Non-pigmented ciliary epithelial cell (primary cell): ENCODE results near the gene KIF3B.
A peak's percentile ranks its signal among the peaks of the same experiment; 100 is the strongest.
"Not testable (repeated sequence)": the region's sequence is repeated elsewhere in the genome, so short reads cannot be mapped to it uniquely, and the experiment has no call there.

ENCODE experiments used
- DNase-seq: peaks from one replicate; pipeline ENCODE4 v3.0.0-alpha.2; 2010; ENCODE audit warnings: low read depth

KIF3B gene

DNA sequence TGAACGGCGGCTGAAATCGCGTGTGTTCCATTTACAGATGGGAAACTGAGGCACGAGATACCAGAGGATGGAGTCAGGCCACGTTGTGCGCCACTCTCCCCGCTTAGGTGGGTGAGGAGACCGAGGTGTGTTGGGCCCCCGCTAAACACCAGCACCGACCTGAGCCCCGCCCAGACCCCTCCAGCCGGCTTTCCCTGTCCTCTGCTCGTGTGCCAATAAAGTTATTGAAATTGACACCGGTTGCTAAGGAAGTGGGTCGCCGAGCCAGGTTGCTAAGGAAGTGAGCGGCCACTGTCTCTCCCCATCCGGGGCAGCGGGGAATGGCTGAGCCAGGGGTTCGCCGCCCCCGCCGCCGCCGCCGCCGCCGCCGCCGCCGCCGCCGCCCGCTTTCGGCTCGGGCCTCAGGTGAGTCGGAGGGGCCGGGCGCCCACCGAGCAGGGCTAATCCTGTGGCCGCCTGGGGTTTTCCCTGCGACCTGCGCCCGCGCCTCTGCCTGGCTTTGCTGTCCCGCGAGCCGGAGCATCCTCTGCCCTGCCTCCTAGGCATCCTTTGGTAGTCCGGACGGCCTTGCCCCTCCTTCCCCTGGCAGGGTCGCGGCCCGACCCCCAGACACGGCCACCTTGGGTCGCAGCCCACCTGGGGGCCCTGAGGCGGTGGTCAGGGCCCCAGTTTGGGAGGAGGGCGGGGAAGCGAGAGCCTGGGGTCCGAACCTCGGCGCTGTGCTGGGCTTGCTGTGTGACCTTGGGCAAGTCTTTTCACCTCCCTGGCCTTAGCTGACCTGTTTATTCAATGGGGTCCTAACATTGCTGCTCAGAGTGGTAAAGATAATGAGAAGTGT, at the start of gene KIF3B:
KIF3B (plus strand) TSS at position 291 of the 838 bp plus-strand sequence. CDS start 32,127 bp downstream, outside the sequence.
- DNase-seq = peak; percentile 41

DNA sequence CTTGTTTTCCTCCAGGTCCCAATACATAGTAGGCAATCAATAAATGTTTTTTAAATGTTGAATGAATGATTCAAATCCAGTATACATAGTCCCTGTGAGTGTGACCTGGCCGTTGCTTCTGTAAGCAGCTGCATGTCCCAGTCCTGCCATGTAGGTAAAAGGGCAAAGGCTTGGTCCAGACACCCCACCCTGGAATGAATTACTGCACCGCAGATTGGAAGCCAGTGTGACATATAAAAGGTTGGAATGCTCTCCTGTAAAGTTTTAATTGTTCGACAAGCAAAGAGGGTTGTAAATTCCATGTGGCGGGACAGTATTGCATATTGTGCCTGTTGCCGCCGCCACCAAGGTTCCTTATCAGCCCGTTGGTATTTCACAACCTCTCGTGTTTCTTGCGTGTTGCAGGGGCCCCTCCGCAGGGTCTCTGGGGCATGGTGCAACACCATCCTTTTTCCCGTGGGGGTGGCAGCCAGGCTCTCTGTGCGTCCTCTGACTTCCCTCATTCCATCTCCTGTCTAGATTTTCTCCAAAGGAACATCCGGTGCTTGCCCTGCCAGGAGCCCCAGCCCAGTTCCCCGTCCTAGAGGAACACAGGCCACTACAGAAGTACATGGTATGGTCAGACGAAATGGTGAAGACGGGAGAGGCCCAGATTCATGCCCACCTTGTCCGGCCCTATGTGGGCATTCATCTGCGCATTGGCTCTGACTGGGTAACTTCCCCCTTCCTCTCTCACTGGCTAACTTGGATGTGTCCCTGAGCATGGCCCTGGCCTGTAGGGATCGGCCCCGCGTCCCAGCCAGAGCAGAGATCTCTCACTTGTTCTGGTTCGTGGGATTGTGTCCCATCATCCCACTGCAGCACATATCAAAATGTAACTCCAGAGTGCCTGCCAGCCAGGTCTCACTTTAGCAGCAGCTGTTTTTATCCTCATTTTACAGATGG, 49.4 kb upstream of the KIF3B start:
- DNase-seq = no peak

DNA sequence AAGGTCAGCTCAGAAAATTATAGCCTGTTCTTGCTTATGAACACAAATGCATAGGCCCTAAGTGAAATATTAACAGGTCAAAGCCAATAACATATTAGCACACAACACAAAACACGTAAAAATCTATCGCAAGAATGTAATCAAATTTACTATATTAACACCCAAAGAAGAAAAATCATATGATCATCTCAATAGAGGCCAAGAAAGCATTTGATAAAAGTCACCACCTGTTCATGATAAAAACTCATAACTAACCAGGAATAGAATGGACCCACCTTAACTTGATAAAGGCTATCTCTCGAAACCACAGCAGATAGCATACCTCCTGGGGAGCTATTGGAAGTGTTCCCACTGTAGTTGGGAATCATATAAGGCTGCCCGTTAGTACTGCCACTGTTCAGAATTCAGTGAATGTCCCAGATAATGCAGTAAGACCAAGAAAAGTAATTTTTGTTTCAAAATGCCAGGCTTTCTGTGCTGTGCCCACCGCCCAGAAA, 48.2 kb upstream of the KIF3B start:
- DNase-seq = no peak

DNA sequence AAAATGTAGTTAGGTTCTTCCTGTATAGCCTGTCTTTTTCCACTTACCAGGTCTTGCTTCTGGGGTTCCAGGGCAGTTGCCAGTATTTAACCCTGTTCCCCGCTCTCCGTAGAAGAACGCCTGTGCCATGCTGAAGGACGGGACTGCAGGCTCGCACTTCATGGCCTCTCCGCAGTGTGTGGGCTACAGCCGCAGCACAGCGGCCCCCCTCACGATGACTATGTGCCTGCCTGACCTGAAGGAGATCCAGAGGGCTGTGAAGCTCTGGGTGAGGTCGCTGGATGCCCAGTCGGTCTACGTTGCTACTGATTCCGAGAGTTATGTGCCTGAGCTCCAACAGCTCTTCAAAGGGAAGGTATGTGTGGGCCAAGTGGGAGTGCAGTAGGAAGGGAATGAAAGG, 46.7 kb upstream of the KIF3B start:
- no peak for DNase-seq

DNA sequence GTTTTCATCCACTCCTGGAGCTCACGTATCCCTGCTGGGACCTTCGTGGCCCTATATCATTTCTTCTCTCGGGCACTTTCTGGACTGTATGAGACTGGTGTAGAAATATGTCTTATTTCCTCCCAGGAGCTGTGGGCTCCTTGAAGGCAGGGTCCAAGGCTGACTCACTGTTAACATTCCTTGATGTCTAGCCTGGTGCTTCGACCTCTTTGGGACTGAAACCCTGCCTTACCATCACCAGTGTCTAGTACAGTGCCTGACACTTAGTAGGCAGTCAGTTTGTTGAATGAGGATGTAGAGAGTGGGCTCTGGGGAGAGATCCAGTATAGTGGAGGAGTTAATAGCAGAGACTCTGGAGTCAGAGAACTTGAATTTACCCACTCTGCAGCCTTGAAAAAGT, 46.2 kb upstream of the KIF3B start:
- DNase-seq = no peak

DNA sequence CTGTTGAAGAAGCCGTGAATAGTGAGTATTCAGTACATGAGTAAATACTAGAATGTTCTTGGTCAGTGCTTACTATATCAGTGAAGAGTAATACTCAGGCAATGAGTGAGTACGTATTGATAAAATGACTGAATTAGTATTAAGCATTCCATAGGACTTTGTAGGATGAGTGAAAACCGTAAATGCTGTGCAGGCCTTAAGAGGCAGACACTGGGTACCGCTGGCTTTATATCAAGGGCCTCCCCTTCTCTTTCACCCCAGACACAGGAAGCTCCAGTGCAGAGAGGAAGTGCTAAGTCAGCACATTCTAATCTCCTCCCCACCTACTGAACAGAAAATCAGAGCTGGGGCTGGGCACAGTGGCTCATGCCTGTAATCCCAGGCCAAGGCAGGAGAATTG, 45.6 kb upstream of the KIF3B start:
- no peak for DNase-seq

DNA sequence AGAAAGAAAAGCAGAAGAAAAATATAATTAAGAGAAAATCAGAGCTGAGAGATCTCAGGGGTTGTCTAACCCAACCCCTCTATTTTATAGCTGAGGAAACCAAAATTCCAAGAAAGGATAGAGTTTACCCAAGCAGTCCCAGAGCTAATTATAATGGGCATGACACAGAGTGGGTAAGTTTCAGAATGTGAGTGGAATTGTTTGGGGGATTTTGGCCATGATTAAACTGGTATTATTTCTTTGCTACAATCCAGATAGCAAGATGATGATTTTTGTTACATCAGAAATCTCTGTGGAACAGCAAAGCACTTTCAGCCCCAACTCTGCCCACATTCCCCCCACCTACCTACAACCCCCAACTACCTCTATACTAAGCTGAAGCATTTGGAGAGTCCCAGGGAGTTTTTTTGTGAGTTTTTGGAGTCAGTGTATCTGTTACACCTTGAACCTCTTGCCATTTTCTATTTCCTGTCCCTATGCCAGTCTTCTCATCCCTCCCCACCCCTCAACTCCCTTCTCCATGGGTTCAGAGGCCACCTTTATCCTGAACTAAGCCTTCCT, 45.0 kb upstream of the KIF3B start:
- DNase-seq = no peak

DNA sequence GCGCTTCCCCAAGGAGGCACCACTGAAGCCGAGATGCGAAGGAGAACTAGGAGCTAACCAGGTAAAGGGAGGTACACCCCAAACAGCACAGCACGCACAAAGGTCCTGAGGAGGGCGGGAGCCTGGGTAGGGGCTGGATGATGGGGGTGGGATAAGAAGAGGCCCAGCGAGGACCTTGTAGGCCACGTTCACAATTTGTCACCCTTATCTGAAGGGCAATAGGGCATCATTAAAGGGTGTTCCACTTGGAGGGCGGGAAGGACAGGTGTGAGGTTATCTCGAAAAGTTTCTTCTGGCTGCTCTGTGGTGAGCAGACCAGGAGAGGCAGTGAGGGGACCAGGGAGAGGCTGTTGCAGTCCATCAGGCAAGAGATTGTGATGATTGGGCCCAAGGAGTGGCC, 44.2 kb upstream of the KIF3B start:
- DNase-seq = no peak

DNA sequence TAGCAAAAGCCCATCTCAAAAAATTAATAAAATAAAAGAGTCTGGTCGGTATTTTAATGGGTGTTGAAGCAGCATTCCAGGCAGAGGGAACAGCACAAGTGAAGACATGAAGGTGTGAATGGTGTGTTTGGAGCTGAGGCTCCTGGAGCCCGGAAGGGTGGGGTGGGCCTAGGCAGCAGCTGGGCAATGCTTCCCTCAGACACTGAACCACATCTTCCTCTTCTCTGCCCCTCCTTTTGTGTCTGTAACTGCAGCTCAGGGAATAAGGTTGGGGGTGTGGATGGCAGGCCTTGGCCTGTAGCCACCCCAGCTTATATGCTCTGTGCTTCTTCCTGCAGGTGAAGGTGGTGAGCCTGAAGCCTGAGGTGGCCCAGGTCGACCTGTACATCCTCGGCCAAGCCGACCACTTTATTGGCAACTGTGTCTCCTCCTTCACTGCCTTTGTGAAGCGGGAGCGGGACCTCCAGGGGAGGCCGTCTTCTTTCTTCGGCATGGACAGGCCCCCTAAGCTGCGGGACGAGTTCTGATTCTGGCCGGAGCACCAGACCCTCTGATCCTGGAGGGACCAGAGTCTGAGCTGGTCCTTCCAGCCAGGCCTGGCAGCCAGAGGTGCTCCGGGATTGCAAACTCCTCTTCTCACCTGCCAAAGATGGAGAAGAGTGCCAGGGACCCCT, 43.2 kb upstream of the KIF3B start:
- no peak for DNase-seq

DNA sequence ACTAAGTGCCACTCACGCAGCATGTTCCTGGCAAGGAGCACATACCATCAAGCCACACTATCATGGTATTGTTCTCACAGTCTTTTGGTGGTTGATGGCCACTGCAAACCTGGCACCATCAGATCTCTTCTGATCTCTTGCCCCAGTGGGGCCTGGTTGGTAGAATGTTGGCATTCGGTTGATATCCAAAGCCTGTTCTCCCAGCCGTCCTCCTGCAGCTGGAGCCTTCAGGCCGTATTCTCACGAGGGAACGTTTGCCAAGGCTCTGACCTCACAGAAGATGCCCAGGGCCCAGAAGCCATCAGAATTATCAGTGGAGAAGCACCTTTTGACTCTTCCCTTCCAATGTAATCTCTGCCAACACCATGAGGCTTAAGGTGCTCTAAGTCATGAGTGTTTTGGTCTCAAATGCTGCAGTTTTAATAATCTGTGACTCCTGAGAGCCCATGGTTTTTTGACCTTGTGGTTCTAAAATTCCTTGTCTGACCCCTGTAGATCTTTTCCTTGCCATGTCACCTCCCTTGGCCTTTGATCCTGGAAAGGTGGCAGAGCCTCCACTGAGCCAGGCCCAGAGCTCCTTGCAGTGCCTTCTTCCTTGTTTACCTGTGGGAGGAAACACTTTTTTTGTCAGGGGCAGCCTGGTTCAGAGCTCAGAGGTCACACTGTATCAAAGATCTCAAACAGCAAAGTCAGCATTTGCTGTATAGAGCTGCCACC, 42.0 kb upstream of the KIF3B start:
- DNase-seq = no peak

DNA sequence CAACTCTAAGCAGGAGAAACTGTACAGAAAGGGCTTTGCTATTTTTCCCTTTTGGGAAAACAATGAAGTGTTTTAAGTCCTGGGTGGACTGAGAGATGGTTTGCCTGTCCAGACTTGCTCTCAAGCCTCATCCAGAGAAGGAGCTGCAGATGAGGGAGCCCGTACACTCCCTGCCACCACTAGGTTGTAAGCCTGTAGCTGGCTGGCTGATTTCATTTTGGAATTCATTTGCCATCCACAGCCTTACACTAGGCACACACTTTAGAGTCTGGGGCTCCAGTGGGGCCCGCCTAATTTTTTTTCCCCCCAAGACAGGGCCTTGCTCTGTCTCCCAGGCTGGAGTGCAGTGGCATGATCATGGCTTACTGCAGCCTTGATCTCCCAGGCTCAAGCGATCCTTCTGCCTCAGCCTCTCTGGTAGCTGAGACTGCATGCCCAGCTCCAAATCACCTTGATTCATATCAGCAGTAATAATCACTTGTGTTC, 41.4 kb upstream of the KIF3B start:
- no peak for DNase-seq

DNA sequence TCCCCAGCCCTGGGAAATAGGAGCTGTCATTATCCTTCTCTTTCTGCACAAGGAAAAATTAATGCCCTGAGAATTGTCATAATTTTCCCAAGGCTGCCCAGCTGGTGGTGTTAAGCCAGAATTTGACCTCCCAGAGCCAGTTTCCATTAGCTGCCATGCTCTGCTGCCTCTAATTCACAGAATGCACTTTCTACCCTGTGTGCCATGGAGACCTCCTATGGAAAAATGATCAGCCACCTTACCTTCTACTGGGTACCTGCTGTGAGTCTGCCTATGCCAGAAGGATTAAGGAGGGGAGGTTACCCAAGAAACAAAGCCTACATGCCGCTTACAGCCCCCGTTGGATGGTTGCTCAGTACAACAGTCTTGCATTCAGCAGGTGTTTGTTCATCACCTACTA, 40.6 kb upstream of the KIF3B start:
- no peak for DNase-seq

DNA sequence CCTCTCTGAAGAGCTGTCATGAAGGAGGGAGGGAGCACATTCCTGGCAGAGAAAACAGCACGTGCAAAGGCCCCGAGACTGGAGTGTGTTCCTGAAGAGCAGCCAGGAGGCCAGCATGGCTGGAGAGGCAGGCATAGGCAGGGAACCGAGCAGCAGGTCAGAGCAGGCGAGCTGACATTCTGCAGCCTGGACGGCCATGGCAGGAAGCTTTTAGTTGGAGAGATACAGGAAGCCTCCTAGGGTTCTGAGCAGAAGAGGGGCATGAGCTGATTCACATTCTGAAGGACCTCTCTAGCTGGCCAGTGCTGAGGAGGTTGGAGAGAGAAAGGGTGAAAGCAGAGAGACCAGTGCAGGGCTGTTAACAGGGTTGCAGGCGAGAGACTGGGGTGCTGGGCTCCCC, 40.0 kb upstream of the KIF3B start:
- DNase-seq = no peak

DNA sequence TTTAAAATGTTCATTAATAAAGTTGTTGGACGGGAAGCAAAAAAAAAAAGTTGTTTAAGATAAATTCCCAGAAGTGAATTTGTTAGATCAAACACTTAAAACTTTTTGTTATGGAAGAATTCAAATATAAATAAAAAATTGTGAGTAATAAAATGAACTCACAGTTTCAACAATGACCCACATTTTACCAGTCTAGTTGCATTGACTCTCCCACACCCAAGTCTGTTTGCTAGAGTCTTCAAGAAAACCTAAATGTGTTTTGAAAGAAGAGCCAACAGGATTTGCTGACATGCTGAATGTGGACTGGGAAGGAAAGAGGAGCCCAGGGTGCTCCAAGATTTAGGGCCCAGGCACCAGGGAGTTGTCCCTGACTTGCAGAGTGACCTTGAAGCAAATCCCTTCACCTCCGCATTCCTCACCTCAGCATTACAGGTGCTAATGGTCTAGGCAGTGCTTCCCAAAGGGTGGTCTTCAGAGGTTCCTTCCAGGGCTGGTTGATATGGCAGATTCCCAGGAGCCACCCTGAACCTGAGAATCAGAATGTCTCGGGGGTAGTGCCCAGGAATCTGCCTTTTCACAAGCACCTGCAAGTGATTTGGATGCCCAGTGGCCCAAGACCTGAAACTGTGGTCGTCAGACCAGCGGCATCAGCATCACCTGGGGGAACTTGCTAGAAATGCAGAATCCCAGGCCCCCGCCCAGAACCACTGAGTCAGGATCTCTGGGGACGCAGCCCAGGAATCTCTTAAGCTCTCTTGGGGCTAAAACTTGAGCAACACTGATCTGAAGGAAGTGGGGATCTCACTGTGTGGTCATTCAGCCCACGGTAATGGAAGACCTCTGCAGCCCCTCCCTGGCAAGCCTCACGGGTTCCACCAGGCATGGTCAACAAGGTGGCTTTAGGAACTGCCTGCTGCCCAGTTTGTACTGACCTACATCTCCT, 38.7 kb upstream of the KIF3B start:
- no peak for DNase-seq

DNA sequence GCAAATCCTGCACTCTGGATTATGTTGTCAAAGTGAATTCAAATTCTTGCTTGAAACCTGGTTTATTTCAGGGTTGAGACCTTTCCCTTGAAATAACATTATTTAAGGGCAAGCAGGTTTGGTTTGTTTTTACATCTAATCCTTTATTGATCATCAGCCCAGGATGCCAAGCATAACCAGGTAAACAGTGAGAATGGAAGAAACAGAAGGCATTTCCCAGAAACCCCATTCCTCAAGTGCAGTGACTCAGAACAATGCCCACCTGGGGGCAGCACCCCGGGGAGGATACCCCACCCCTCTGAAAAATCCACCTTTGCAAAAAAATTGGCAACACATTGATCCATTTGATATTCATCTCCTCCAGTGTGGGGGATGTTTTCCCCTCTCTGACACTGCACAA, 37.2 kb upstream of the KIF3B start:
- DNase-seq = no peak

DNA sequence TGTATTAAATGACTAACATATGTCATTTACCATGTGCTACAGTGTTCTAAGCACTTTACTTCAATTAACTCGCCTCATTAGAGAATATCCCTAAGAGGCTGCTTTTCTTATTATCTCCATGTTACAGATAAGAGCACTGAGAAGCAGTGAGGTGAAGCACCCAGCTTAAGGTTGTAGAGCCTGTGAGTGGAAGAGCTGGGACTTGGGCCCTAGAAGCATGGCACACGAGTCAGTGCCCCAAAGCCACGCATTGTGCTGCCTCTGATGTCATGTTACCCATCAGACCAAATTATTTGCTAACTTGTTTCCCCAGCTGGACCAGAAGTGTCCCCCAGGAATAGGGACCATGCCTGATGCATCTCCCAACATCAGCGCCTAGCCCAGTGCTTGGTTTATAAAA, 35.6 kb upstream of the KIF3B start:
- no peak for DNase-seq

DNA sequence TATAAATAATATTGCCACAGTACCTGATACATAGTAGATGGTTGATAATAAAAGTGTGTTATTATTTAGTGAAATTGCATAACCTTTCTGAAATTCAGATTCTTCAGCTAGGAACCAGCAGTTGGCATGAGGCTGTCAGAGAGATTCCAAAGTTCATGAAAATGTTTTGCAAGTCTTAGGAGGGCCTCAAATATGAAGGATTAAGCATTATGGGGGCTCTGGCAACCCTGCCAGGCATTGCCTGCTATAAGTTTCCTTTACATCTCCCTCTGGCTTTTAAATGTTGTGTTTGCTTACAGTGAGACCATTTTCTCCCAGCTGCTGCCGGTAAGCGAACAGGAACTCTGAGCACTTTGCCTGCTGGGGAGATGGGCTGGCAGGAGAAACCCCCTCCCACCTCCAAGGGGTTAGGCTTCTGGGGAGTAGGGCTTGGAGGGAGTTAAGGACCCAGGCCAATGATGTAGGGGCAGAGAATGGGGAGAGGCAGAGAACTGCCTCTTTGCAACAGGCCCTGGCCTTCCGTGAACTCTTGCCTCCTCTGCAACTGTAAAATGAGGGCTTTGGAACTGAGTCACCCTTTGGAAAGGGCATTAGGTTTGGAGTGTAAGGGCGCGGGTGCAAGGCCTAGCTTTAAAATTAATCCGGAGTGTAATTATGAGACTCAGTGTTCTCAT, 33.2 kb upstream of the KIF3B start:
- no peak for DNase-seq

DNA sequence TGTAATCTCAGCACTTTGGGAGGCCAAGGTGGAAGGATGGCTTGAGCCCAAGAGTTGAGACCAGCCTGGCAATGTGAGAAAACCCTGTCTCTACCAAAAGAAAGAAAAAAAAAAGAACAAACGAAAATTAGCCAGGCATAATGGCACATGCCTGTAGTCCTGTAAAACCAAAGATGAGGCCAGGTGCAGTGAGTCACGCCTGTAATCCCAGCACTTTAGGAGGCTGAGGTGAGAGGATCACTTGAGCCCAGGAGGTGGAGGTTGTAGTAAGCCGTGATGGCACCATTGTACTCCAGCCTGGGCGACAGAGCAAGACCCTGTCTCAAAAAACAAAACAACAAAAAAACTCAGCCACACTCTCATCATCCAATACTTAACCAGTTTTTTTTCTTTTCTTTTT, 32.5 kb upstream of the KIF3B start:
- DNase-seq = no peak

DNA sequence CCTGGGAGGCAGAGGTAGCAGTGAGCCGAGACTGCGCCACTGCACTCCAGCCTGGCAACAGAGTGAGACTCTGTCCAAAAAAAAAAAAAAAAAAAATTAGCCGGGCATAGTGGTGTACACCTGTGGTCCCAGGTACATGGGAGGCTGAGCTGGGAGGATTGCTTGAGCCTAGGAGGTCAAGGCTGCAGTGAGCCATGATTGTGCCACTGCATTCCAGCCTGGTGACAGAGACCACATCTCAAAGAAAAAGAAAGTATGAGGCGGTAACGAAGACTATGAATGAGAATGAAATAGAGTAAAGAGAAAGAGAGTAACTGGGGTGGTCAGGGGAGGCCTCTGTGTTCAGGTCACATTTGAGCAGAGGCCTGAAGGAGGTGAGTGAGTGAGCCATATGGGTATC, 31.2 kb upstream of the KIF3B start:
- not testable (repeated sequence) for DNase-seq
